Effector memory CD4-positive, alpha-beta T cell (primary cell): ENCODE data around the gene LRRC15.

ENCODE experiments used
- DNase-seq, 3 donors: peaks; one replicate each; pipeline ENCODE4 v3.0.0-alpha.2; 2020
- H3K27ac ChIP-seq: 2 replicates; pipeline ENCODE4 v1.7.0; 2013; ENCODE audit warnings: mild to moderate bottlenecking, low read length, moderate library complexity; ENCODE audit not compliant: insufficient read depth, poor library complexity, severe bottlenecking
- H3K27me3 ChIP-seq: replicated peaks from 2 replicates; pipeline ENCODE4 v1.7.0; 2013; ENCODE audit warnings: mild to moderate bottlenecking, low read length; ENCODE audit not compliant: insufficient read depth, control insufficient read depth, poor library complexity, severe bottlenecking
- H3K36me3 ChIP-seq: 2 replicates; pipeline ENCODE4 v1.7.0; 2013; ENCODE audit warnings: mild to moderate bottlenecking, low read length, moderate library complexity; ENCODE audit not compliant: control insufficient read depth, insufficient read depth
- H3K4me1 ChIP-seq: 2 replicates; pipeline ENCODE4 v1.7.0; 2013; ENCODE audit warnings: low read length, mild to moderate bottlenecking; ENCODE audit not compliant: control insufficient read depth, insufficient read depth, poor library complexity, severe bottlenecking
- H3K4me3 ChIP-seq: 2 replicates; pipeline ENCODE4 v1.7.0; 2013; ENCODE audit warnings: low read length, low read depth, mild to moderate bottlenecking; ENCODE audit not compliant: insufficient read depth, poor library complexity, severe bottlenecking
- H3K9me3 ChIP-seq: 2 replicates; pipeline ENCODE4 v1.7.0; 2013; ENCODE audit warnings: mild to moderate bottlenecking, low read length, moderate library complexity; ENCODE audit not compliant: control insufficient read depth

LRRC15 gene

DNA sequence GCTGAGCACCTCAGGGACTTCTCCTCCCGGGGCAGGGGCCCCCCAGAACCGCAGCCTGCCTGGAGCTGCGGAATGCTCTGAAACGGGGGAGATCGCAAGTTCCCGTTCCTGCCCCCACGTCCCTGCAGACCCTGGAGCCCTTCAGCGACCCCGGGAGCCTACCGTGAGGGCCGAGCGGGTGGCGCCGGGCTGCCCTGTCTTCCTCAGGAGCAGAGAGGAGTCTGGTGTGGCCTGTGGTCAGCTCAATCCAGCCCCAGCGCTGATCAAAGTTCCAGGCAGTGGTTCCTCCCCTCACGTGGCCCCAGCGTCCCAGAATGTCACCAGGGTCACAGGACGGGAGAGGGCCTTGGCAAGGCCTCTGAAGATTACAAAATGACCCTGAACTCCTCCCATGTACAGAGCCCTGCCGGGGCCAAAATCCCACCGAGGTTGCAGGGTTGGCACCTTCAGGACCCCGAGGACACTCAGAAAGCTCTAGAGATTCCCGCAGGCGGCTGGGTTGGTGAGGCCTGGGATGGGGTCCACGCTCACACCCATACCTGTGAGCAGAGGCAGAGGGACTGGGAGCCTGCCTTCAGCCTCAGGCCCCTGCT lies 18.4 kb downstream of the LRRC15 start, which contains the start of gene CPN2:
Gene CPN2, minus strand, starts transcription at position 249 of the 593 bp plus-strand sequence. CDS start 8,626 bp downstream, outside the sequence.
- Histone ChIP-seq H3K27me3 (no peaks in the 10 kb centered on the region), H3K4me1 (no peaks in the 10 kb centered on the region), H3K27ac (no peak within 1 kb of the TSS), H3K4me3 (no peak within 1 kb of the TSS), H3K9me3 (no peaks in the 10 kb centered on the region), H3K36me3 (no peaks in the 10 kb centered on the region)
- DNase-seq, result no peak

DNA sequence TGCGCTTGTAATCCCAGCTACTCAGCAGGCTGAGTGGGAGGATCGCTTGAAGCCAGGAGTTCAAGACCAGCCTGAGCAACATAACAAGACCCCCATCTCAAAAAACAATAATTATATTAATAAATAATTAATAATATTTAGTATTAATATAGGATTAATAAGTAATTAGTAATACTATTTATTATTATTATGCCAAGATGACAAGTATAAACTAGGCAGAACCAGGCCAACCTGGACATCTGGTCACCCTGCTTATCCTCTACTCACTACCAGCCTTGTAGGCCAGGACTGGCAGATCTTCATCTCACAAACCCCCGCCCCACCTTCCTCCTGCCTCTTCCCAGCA lies 18.8 kb downstream of the LRRC15 start:
- H3K4me1 ChIP-seq, result no peaks in the 10 kb centered on the region
- H3K4me3 ChIP-seq, result no peak overlapping the region
- H3K27me3 ChIP-seq, result no peaks in the 10 kb centered on the region
- no peak overlapping the region for H3K27ac ChIP-seq
- no peak for DNase-seq
- H3K9me3 ChIP-seq, result no peaks in the 10 kb centered on the region
- no peaks in the 10 kb centered on the region for H3K36me3 ChIP-seq

DNA sequence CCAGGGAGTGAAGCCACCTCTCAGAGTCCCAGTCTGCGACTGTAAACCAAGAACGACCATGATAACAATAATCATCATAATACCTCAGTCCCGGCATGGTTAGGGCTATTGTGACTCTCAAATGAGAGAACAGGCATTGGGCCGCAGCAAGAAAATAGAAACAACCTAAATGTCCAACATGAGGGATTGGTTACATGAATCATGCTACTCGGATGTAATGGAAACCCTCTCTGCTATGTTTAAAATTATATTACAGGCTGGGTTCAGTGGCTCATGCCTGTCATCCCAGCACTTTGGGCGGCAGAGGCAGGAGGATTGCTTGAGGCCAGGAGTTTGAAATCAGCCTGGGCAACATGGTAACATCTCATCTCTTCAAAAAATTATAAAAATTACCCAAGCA lies 21.2 kb downstream of the LRRC15 start:
- Histone ChIP-seq H3K36me3 (no peaks in the 10 kb centered on the region), H3K4me1 (no peaks in the 10 kb centered on the region), H3K27me3 (no peaks in the 10 kb centered on the region), H3K27ac (no peak overlapping the region), H3K4me3 (no peak overlapping the region), H3K9me3 (no peaks in the 10 kb centered on the region)
- no peak for DNase-seq

DNA sequence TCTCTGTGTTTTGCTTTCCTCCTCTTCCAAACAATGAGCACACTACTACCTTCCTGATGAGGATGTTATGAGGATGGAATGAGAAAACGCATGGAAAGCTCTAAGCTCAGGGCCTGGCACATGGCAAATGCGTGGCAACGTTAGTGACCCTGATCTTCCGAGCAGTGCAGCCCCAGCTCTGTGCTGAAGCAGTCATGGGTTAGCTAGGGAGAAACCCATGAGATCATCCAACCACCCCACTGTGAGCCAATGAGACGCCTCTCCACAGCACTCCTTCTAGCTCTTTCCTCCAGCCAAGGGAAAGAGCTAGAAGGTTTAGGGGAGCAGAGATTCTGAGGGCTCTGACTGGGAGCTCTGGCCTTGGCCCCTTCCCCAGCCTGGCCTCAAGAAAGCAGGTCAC lies 22.9 kb downstream of the LRRC15 start:
- Histone ChIP-seq H3K9me3 (no peaks in the 10 kb centered on the region), H3K4me3 (no peak overlapping the region), H3K36me3 (no peaks in the 10 kb centered on the region), H3K27ac (no peak overlapping the region), H3K4me1 (no peaks in the 10 kb centered on the region), H3K27me3 (no peaks in the 10 kb centered on the region)
- DNase-seq, result no peak

DNA sequence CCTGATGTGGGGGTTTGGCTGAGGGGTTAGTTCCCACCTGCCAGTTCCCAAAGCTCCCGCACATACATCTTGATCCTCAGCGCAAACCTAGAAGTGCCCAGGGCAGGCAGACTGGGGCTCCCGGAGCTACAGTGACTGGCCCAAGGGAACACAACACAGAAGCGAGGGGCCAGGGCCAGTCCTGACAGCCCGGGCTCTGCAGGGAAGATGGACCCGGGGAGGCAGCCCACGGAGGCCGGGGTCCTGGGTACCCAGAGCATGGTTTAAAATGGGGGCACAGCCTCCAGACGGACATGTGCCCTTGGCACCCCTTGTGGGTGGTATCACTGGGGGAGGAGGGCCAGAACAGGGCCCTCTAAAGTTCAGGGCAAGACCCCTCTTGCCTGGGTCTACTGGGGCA lies 23.5 kb downstream of the LRRC15 start:
- Histone ChIP-seq H3K9me3 (no peaks in the 10 kb centered on the region), H3K27me3 (no peaks in the 10 kb centered on the region), H3K4me3 (no peak overlapping the region), H3K36me3 (no peaks in the 10 kb centered on the region), H3K4me1 (no peaks in the 10 kb centered on the region), H3K27ac (no peak overlapping the region)
- DNase-seq, result no peak

DNA sequence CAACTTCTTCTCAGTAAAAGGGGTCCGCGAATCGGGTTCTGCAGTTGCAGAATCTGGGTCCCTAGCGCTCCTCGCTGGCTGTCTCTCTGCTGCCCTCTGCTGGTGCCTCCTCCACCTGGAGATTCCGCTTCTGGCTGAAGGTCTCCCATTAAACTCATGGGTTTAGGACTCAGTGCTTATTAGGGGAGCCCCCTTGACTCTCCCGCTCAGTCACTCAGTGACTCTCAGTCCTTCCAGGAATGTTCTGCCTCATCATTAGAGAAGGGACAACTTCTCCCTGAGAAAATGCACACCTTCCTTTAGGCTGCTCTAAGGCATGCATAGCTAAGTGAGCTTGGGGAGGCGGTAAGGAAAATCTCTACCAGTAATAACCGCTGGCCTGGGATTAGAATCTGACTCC lies 25.5 kb downstream of the LRRC15 start:
- Histone ChIP-seq H3K4me1 (no peaks in the 10 kb centered on the region), H3K36me3 (no peaks in the 10 kb centered on the region), H3K4me3 (no peak overlapping the region), H3K27me3 (no peaks in the 10 kb centered on the region), H3K9me3 (no peaks in the 10 kb centered on the region), H3K27ac (no peak overlapping the region)
- DNase-seq, result peak; percentile 29 to 59 (median 35)

DNA sequence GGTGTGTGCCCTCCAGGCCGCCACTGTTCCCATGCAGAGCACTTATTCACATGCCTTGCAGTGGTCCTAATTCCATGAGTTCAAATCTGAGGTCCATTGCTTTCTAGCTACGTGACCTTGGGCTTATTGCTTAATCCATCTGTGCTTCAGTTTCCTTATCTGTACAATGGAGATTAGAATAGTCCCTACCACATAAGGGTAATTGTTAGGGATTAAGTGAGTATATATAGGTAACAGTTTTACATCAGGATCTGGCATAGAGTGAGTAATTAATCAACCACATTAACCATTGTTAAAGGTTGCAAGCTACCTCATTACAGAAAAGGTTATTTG lies 26.0 kb downstream of the LRRC15 start:
- Histone ChIP-seq H3K27me3 (no peaks in the 10 kb centered on the region), H3K27ac (no peak overlapping the region), H3K4me1 (no peaks in the 10 kb centered on the region), H3K4me3 (no peak overlapping the region), H3K36me3 (no peaks in the 10 kb centered on the region), H3K9me3 (no peaks in the 10 kb centered on the region)
- DNase-seq, result no peak

DNA sequence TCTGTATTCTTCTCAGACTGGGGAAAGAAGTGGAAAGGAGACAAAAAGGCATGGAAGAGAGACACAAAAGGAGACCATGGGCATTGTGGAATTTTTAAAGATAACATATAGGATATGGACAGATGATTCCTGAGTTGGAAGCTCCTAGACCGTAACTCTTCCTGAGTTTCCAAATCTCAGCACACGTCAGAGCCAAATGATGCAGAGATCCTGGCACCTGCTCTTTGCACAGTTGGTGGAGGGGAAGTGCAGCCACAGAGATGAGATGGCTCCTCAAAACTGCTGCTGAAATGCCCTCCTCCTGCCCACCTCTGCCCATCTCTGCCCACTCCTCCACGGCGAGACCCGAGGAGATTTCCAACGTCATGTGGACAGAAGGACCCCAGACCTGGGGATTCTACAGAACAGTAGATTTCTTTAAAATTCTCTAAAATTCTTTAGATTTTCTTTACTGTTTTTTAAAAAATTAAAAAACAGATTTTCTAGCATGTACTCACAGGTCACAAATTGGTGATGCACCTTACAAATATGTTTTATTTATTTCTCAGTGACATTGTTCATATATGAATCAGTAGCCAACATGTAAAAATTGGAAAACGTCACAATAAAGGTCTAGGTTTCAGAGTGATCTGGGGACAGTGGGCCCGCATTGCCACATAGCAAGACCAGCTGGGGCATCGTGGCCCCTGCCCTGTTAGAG lies 26.5 kb downstream of the LRRC15 start:
- no peak overlapping the region for H3K27ac ChIP-seq
- no peaks in the 10 kb centered on the region for H3K27me3 ChIP-seq
- H3K4me1 ChIP-seq, result no peaks in the 10 kb centered on the region
- no peaks in the 10 kb centered on the region for H3K9me3 ChIP-seq
- DNase-seq, result no peak
- H3K4me3 ChIP-seq, result no peak overlapping the region
- H3K36me3 ChIP-seq, result no peaks in the 10 kb centered on the region

DNA sequence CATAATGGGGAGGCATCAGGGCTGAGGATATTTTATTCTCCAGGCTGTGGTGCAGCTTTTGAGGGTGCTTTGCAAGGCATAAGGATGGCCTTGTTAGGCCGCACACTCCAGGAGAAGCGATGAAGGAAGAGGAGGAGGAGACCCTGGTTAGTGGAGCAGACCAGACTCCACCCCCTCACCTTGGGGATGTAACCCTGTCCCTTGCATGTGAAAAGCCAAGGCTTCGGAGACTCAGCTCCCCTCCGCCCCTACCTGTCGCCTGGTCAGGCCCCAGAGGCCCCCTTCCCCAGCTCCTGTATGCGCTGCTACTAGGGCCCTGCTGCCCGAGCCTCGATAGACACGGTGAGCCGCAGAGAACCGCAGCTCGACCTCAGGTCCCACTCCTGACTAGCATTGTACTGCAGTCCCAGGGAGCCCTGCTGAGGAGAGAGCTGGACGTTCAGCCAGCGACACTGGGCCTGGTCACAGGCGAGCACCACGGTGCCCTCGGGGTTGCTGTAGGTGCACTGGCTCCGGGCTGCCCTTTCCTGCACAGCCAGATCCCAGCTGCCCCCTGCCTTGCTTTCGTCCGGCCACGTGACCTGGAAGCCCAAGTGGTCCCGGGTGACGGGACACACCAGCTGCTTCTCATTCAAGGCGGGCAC lies 28.7 kb downstream of the LRRC15 start:
- no peak overlapping the region for H3K4me3 ChIP-seq
- no peaks in the 10 kb centered on the region for H3K9me3 ChIP-seq
- no peaks in the 10 kb centered on the region for H3K4me1 ChIP-seq
- no peak overlapping the region for H3K27ac ChIP-seq
- H3K36me3 ChIP-seq, result no peaks in the 10 kb centered on the region
- no peaks in the 10 kb centered on the region for H3K27me3 ChIP-seq
- no peak for DNase-seq

DNA sequence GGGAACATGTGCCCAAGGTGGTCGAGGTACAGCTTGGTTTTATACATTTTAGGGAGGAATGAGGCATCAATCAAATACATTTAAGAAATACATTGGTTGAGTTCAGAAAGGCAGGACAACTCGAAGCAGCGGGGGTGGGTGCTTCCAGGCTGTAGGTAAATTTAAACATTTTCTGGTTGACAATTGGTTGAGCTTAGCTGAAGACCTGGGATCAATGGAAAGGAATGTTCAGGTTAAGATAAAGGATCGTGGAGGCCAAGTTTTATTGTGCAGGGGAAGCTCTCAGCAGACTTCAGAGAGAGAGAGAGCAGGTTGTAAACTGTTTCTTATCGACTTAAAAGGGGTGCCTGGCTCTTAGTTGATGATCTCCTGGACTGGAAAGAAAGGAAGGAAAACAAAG lies 29.7 kb downstream of the LRRC15 start:
- Histone ChIP-seq H3K36me3 (no peaks in the 10 kb centered on the region), H3K4me3 (no peak overlapping the region), H3K27ac (no peak overlapping the region), H3K27me3 (no peaks in the 10 kb centered on the region), H3K4me1 (no peaks in the 10 kb centered on the region), H3K9me3 (no peaks in the 10 kb centered on the region)
- no peak for DNase-seq
